GM12878 (cell line): ENCODE measurements around the gene MPC2. TPM values are rescaled to one million over a fixed set of nuclear protein-coding genes. Genes with fewer than 3 reads are reported as not detected.
"Not testable (repeated sequence)": the region's sequence is repeated elsewhere in the genome, so short reads cannot be mapped to it uniquely, and the experiment has no call there.

ENCODE experiments used
- ATAC-seq: fragments of 200-7000 bp; cut with Tn5 transposase; 3 replicates; pipeline ENCODE4 v1.9.1; 2020; ENCODE audit warnings: mild to moderate bottlenecking, moderate library complexity
- BruUV-seq: library from RNA; stranded (reverse); fragments of 400-500 nt; replicated peaks from 2 replicates; lab custom pipeline; 2021; lab: Mats Ljungman, UMichigan
- CTCF ChIA-PET: fragments of 300-600 bp; sonication (Branson Sonifier 250); formaldehyde crosslinking; extraction: SDS; loops from one replicate; lab custom pipeline; 2021; ENCODE audit warnings: inconsistent platforms; lab: Yijun Ruan, JAX
- POLR2A ChIA-PET: fragments of 350-600 bp; formaldehyde crosslinking; extraction: SDS; loops from one replicate; lab custom pipeline; 2021; ENCODE audit warnings: inconsistent platforms; lab: Charles Lee
- RAD21 ChIA-PET: fragments of 300-600 bp; sonication (Branson Sonifier 250); formaldehyde crosslinking; loops from one replicate; lab custom pipeline; 2023; ENCODE audit warnings: antibody characterized with exemption; ENCODE audit not compliant: unreplicated experiment; lab: Charles Lee
- SMC1A ChIA-PET: fragments of 300-600 bp; sonication (Branson Sonifier 250); formaldehyde crosslinking; loops from one replicate; lab custom pipeline; 2023; ENCODE audit not compliant: unreplicated experiment, uncharacterized antibody; lab: Charles Lee
- DNase-seq: peaks from one replicate; pipeline ENCODE4 v3.0.0-alpha.2; 2011; ENCODE audit warnings: low read depth, low spot score
- FAIRE-seq: peaks from 3 replicates; lab custom pipeline; 2011; peaks lifted over from hg19 to GRCh38; lab: Jason Lieb, UNC
- H2AFZ ChIP-seq: 2 replicates; pipeline ENCODE4 v1.6.0; 2011; ENCODE audit warnings: low read depth, low read length, control low read depth; ENCODE audit not compliant: control insufficient read depth
- H3K27ac ChIP-seq: 2 replicates; pipeline ENCODE4 v1.5.1; 2011; ENCODE audit warnings: control low read depth; ENCODE audit not compliant: control insufficient read depth, insufficient read depth
- H3K27me3 ChIP-seq, 2 experiments: replicated peaks in 1 of 2; 2 replicates each; pipeline versions ENCODE4 v1.6.0 to v1.6.1; 2011; ENCODE audit warnings: low read length in 1 of 2; ENCODE audit not compliant: control insufficient read depth in 2 of 2, insufficient read depth in 2 of 2
- H3K36me3 ChIP-seq, 2 experiments: 2 replicates each; pipeline ENCODE4 v1.5.1; 2011; ENCODE audit warnings: low read length in 1 of 2; ENCODE audit not compliant: control insufficient read depth in 2 of 2, insufficient read depth in 2 of 2
- H3K4me1 ChIP-seq: 2 replicates; pipeline ENCODE4 v1.6.1; 2011; ENCODE audit warnings: mild to moderate bottlenecking, low read length, moderate library complexity, mixed read lengths; ENCODE audit not compliant: control insufficient read depth, insufficient read depth
- H3K4me2 ChIP-seq: 2 replicates; pipeline ENCODE4 v1.6.0; 2011; ENCODE audit warnings: control low read depth; ENCODE audit not compliant: control insufficient read depth, insufficient read depth
- H3K4me3 ChIP-seq: fragments of 200-600 bp; sonication (generic); 2 replicates; pipeline ENCODE4 v1.5.1; 2016
- H3K79me2 ChIP-seq: 2 replicates; pipeline ENCODE4 v1.6.0; 2011; ENCODE audit warnings: low read length; ENCODE audit not compliant: control insufficient read depth, insufficient read depth
- H3K9ac ChIP-seq: 2 replicates; pipeline ENCODE4 v1.8.0; 2011; ENCODE audit warnings: low read length, control low read depth, mixed read lengths; ENCODE audit not compliant: control insufficient read depth, insufficient read depth
- H3K9me3 ChIP-seq: replicated peaks from 3 replicates; pipeline ENCODE4 v1.5.1; 2011; ENCODE audit warnings: mild to moderate bottlenecking, low read length; ENCODE audit not compliant: control insufficient read depth, insufficient read depth
- H4K20me1 ChIP-seq: 2 replicates; pipeline ENCODE4 v1.6.0; 2011; ENCODE audit not compliant: control insufficient read depth, insufficient read depth
- BHLHE40 ChIP-seq, 2 experiments: fragments of 450-650 bp in 1 of 2; IDR thresholded peaks; 2 replicates each; pipeline ENCODE4 v1.6.1; 2011 to 2017; ENCODE audit warnings: low read depth in 2 of 2, borderline replicate concordance in 1 of 2, improper control_type of control experiment in 1 of 2, low read length in 1 of 2, mild to moderate bottlenecking in 1 of 2
- BRCA1 ChIP-seq: IDR thresholded peaks from 2 replicates; pipeline ENCODE4 v1.6.1; 2011; ENCODE audit warnings: low read depth, low read length, improper control_type of control experiment
- CBX5 ChIP-seq: sonication (generic); IDR thresholded peaks from 2 replicates; pipeline ENCODE4 v1.6.1; 2016; ENCODE audit warnings: low read depth, moderate library complexity, mild to moderate bottlenecking, inconsistent platforms
- CHD4 ChIP-seq: fragments of 200-600 bp; sonication (generic); IDR thresholded peaks from 2 replicates; pipeline ENCODE4 v1.6.1; 2016; ENCODE audit warnings: mild to moderate bottlenecking
- HDGF ChIP-seq: fragments of 450-650 bp; IDR thresholded peaks from 2 replicates; pipeline ENCODE4 v1.6.1; 2016; ENCODE audit warnings: antibody characterized with exemption
- IKZF1 ChIP-seq: fragments of 450-650 bp; conservative IDR thresholded peaks from 2 replicates; pipeline ENCODE4 v1.6.1; 2017; ENCODE audit warnings: antibody characterized with exemption, mild to moderate bottlenecking
- MEF2A ChIP-seq: IDR thresholded peaks from 2 replicates; pipeline ENCODE4 v1.6.1; 2011; ENCODE audit warnings: low read depth, mild to moderate bottlenecking, low read length, moderate library complexity; ENCODE audit not compliant: insufficient read depth
- MYB ChIP-seq: fragments of 150-350 bp; IDR thresholded peaks from 2 replicates; pipeline ENCODE4 v1.6.1; 2014; ENCODE audit warnings: mild to moderate bottlenecking, low read depth, low read length, borderline replicate concordance
- POLR2A ChIP-seq: IDR thresholded peaks from 2 replicates; pipeline ENCODE4 v1.6.1; 2011; ENCODE audit warnings: low read depth, mild to moderate bottlenecking, low read length
- WGBS: methylation state at CpG from one replicate; pipeline ENCODE4 v1.1.6; 2016; ENCODE audit warnings: low lambda C conversion rate; ENCODE audit not compliant: insufficient replicate concordance, insufficient coverage; ENCODE audit errors: missing lambda C conversion rate; 5-methylcytosine and 5-hydroxymethylcytosine counted together
- in situ Hi-C: fragments of 300-500 bp; cut with MboI; formaldehyde crosslinking; loops from 9 replicates; pipeline ENCODE4 v1.14.3; 2018; ENCODE audit warnings: mixed read lengths
- intact Hi-C: fragments of 100-400 bp; cut with micrococcal nuclease; formaldehyde crosslinking; loops from one replicate; pipeline ENCODE4 v1.14.2; 2022; ENCODE audit not compliant: unreplicated experiment
- polyA plus RNA-seq, 11 experiments: library from polyadenylated mRNA; depleted of rRNA in 4 of 11; unstranded in 6 of 11; stranded (reverse) in 5 of 11; fragments of >200 nt; fragmentation: Nextera tagmentation in 4 of 11; fragmentation: Illumina TruSeq in 1 of 11; extraction: Ambion mirVana in 4 of 11; extraction: Trizol in 1 of 11; gene quantifications; 1 replicate in 1 of 11; 2 replicates in 10 of 11; pipeline versions ENCODE4 v1.2.1 to v1.2.3, GENCODE V29; 2011 to 2016; ENCODE audit warnings: inconsistent platforms in 2 of 11, missing spikeins in 2 of 11, low read depth in 1 of 11
- total RNA-seq, 4 experiments: library from RNA; depleted of rRNA in 3 of 4; stranded (reverse); fragments of >200 nt in 3 of 4; fragmentation: Illumina TruSeq in 1 of 4; extraction: Trizol in 1 of 4; gene quantifications; 2 replicates each; pipeline versions ENCODE4 v1.2.1 to v1.2.3, GENCODE V29; 2013 to 2021
- TF ChIP-seq, protein P1 (sequence below): IDR thresholded peaks from 2 replicates; pipeline ENCODE4 v1.6.1; 2012; ENCODE audit warnings: low read depth, low read length, improper control_type of control experiment
- TF ChIP-seq, protein P2 (sequence below), 3 experiments: IDR thresholded peaks in 2 of 3; conservative IDR thresholded peaks in 1 of 3; 2 replicates each; pipeline ENCODE4 v1.5.1; 2011; ENCODE audit warnings: low read depth in 3 of 3, low read length in 3 of 3, mild to moderate bottlenecking in 3 of 3, control low read depth in 2 of 3, moderate library complexity in 2 of 3, inconsistent platforms in 1 of 3, mixed read lengths in 1 of 3; ENCODE audit not compliant: control insufficient read depth in 2 of 3, insufficient read depth in 1 of 3; ENCODE audit errors: extremely low read depth in 1 of 3

The MPC2 gene
- total and polyA plus RNA-seq, 10 of the 15 experiments (the other 5 are each of a cell fraction or from before 2014, with no cell fraction given): 22.5 to 164 (median 63.3) TPM

DNA sequence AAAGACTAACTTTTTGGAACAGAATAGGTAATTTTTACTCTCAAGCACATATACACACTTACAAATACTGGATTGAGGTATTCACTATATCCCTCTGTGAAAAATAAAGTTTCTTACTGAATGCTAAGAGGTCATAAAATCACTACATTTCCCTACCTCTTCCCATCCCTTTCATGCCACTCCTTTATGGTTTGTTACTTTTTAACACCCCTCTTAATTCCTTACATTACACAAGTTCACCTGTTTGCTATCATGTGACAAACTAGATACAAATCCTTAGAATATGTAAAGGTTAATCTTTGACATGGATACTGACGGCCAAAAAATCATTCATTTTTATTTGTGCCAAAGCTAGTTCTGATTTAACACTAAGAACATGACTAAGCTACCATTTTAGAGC lies 7.1 kb downstream of the MPC2 start (continued):
- TF ChIP-seq, protein P1, sequence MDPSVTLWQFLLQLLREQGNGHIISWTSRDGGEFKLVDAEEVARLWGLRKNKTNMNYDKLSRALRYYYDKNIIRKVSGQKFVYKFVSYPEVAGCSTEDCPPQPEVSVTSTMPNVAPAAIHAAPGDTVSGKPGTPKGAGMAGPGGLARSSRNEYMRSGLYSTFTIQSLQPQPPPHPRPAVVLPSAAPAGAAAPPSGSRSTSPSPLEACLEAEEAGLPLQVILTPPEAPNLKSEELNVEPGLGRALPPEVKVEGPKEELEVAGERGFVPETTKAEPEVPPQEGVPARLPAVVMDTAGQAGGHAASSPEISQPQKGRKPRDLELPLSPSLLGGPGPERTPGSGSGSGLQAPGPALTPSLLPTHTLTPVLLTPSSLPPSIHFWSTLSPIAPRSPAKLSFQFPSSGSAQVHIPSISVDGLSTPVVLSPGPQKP: no peak
- no peak for TF ChIP-seq POLR2A
- no peak for TF ChIP-seq CHD4
- TF ChIP-seq IKZF1: no peak
- no peak for TF ChIP-seq MEF2A
- no peak for TF ChIP-seq BRCA1
- no peak for TF ChIP-seq CBX5
- TF ChIP-seq, protein P2, sequence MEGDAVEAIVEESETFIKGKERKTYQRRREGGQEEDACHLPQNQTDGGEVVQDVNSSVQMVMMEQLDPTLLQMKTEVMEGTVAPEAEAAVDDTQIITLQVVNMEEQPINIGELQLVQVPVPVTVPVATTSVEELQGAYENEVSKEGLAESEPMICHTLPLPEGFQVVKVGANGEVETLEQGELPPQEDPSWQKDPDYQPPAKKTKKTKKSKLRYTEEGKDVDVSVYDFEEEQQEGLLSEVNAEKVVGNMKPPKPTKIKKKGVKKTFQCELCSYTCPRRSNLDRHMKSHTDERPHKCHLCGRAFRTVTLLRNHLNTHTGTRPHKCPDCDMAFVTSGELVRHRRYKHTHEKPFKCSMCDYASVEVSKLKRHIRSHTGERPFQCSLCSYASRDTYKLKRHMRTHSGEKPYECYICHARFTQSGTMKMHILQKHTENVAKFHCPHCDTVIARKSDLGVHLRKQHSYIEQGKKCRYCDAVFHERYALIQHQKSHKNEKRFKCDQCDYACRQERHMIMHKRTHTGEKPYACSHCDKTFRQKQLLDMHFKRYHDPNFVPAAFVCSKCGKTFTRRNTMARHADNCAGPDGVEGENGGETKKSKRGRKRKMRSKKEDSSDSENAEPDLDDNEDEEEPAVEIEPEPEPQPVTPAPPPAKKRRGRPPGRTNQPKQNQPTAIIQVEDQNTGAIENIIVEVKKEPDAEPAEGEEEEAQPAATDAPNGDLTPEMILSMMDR (IDR thresholded peaks at IDR 0.05 in 2 of 3, conservative IDR thresholded peaks at IDR 0.05 in 1 of 3; ENCODE audit: control insufficient read depth in 2 of 3, extremely low read depth in 1 of 3, insufficient read depth in 1 of 3, low read depth in 3 of 3, low read length in 3 of 3): no peak
- TF ChIP-seq HDGF: no peak
- TF ChIP-seq MYB: no peak
- no peak for TF ChIP-seq BHLHE40 (IDR thresholded peaks at IDR 0.05; ENCODE audit: borderline replicate concordance in 1 of 2, low read depth in 2 of 2, low read length in 1 of 2)

DNA sequence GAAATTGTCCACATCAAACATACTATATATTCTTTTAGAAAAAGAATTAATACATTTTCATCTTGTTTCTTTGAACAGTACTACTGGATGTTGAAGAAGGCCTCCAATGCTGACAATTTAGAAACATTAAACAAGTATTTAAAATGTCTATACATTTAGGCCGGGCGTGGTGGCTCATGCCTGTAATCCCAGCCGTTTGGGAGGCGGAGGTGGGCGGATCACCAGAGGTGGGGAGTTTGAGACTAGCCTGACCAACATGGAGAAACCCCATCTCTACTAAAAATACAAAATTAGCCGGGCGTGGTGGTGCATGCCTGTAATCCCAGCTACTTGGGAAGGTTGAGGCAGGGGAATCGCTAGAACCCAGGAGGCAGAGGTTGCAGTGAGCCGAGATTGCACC lies 8.0 kb downstream of the MPC2 start:
- H3K79me2 ChIP-seq: peaks cover 29% of the 10 kb centered on the region
- WGBS: 100% methylated on average over 8 of the region's 9 CpGs
- not testable (repeated sequence) for DNase-seq

More for the DNA sequence above, 8.0 kb downstream of the MPC2 start:
- H2AFZ ChIP-seq, FAIRE-seq, H3K27ac ChIP-seq, H3K4me3 ChIP-seq, CTCF ChIA-PET, BruUV-seq, H3K4me2 ChIP-seq, H3K36me3 ChIP-seq, in situ Hi-C loops, intact Hi-C loops, H4K20me1 ChIP-seq, ATAC-seq, H3K9ac ChIP-seq, H3K4me1 ChIP-seq, H3K9me3 ChIP-seq, H3K27me3 ChIP-seq: not testable (repeated sequence)
- POLR2A ChIA-PET: interaction anchor here (2.2 kb wide), 1 partner anchor 8 kb away, joined by 20 read pairs; the partner anchor contains the start of genes DCAF6 and MPC2
- RAD21 ChIA-PET: interaction anchor here (1.6 kb wide), 1 partner anchor 251 kb away, joined by 3 read pairs; no protein-coding TSS in a partner anchor
- SMC1A ChIA-PET: interaction anchor here (1.0 to 1.8 kb wide), 2 partner anchors 11 to 24 kb away, joined by 3 to 9 read pairs; no protein-coding TSS in a partner anchor
